Spinal cord (tissue), 10 donors: ENCODE results near the gene SKP1. TPM values are rescaled to one million over a fixed set of nuclear protein-coding genes. Genes with fewer than 3 reads are reported as not detected.

Experiments used
- DNase-seq, 6 donors: peaks; one replicate each; pipeline versions ENCODE4 v3.0.0 to v3.0.0-alpha.2; 2013 to 2015; ENCODE audit warnings: low spot score in 6 of 6, low read depth in 4 of 6
- H3K27ac ChIP-seq: one replicate; pipeline ENCODE4 v1.5.1; 2013; ENCODE audit warnings: low read depth, low read length, control low read depth
- H3K27me3 ChIP-seq: one replicate; pipeline ENCODE4 v1.6.1; 2013; ENCODE audit warnings: low read length; ENCODE audit not compliant: control insufficient read depth, insufficient read depth
- H3K36me3 ChIP-seq: one replicate; pipeline ENCODE4 v1.6.1; 2013; ENCODE audit warnings: low read length; ENCODE audit not compliant: control insufficient read depth, insufficient read depth
- H3K4me1 ChIP-seq: one replicate; pipeline ENCODE4 v1.6.1; 2013; ENCODE audit warnings: low read length; ENCODE audit not compliant: control insufficient read depth, insufficient read depth
- H3K4me3 ChIP-seq: one replicate; pipeline ENCODE4 v1.5.1; 2013; ENCODE audit warnings: low read depth, low read length, control low read depth
- H3K9me3 ChIP-seq: one replicate; pipeline ENCODE4 v1.6.1; 2013; ENCODE audit warnings: low read length; ENCODE audit not compliant: control insufficient read depth, insufficient read depth
- WGBS: methylation state at CpG from one replicate; pipeline ENCODE4 v1.1.5; 2013; ENCODE audit warnings: missing lambda C conversion rate; ENCODE audit not compliant: insufficient coverage; 5-methylcytosine and 5-hydroxymethylcytosine counted together
- polyA plus RNA-seq, 2 donors: library from polyadenylated mRNA; unstranded; fragments of 120-200 nt; gene quantifications; one replicate each; pipeline ENCODE4 v1.2.1, GENCODE V29; 2013; ENCODE audit not compliant: insufficient read length in 2 of 2
- total RNA-seq, 2 donors: library from RNA; depleted of rRNA in 1 of 2; stranded (reverse); fragments of 120-200 nt in 1 of 2; fragments of >200 nt in 1 of 2; gene quantifications; one replicate each; pipeline versions ENCODE4 v1.2.3 to v1.2.4, GENCODE V29; 2013 to 2014
- donor health status: healthy.

The SKP1 gene
- total and polyA plus RNA-seq, 4 donors, result 355 to 859 (median 596) TPM

- H3K27me3 ChIP-seq, result no peaks in the 10 kb centered on the region
- no peaks in the 10 kb centered on the region for H3K9me3 ChIP-seq
- peaks cover 84% of the 10 kb centered on the region for H3K4me1 ChIP-seq
- H3K27ac ChIP-seq, result peak overlapping the region; percentile 41
- H3K36me3 ChIP-seq, result peaks cover 69% of the 10 kb centered on the region
- 94% methylated on average over 3 of the region's 8 CpGs for WGBS
- no peak overlapping the region for H3K4me3 ChIP-seq
- no peak for DNase-seq
Measured at GRCh38 chr5:134124289-134125038, 52.3 kb downstream of the SKP1 start.

- Histone ChIP-seq H3K4me3 (no peak overlapping the region), H3K27ac (no peak overlapping the region), H3K36me3 (peaks cover 62% of the 10 kb centered on the region), H3K27me3 (no peaks in the 10 kb centered on the region), H3K4me1 (peaks cover 78% of the 10 kb centered on the region), H3K9me3 (no peaks in the 10 kb centered on the region)
- WGBS, result 92% methylated on average over 5 of the region's 6 CpGs
- DNase-seq, result no peak
Measured at GRCh38 chr5:134123360-134123759, 53.4 kb downstream of the SKP1 start.

GRCh38 chr5:134122530-134122929 is 54.2 kb downstream of the SKP1 start:
- H3K27me3 ChIP-seq, result no peaks in the 10 kb centered on the region
- peaks cover 74% of the 10 kb centered on the region for H3K4me1 ChIP-seq
- H3K4me3 ChIP-seq, result no peak overlapping the region
- 92% methylated on average over 2 of the region's 3 CpGs for WGBS
- peaks cover 54% of the 10 kb centered on the region for H3K36me3 ChIP-seq
- no peak for DNase-seq
- no peaks in the 10 kb centered on the region for H3K9me3 ChIP-seq
- H3K27ac ChIP-seq, result no peak overlapping the region

GRCh38 chr5:134120386-134121138 is 56.2 kb downstream of the SKP1 start:
- H3K4me1 ChIP-seq, result peaks cover 62% of the 10 kb centered on the region
- H3K9me3 ChIP-seq, result no peaks in the 10 kb centered on the region
- no peak overlapping the region for H3K27ac ChIP-seq
- H3K4me3 ChIP-seq, result no peak overlapping the region
- no peaks in the 10 kb centered on the region for H3K27me3 ChIP-seq
- no peak for DNase-seq
- peaks cover 47% of the 10 kb centered on the region for H3K36me3 ChIP-seq
- 83% methylated on average over 16 of the region's 17 CpGs for WGBS

- DNase-seq, result no peak
- Histone ChIP-seq H3K27me3 (no peaks in the 10 kb centered on the region), H3K9me3 (no peaks in the 10 kb centered on the region), H3K4me1 (peaks cover 59% of the 10 kb centered on the region), H3K27ac (no peak overlapping the region), H3K36me3 (peaks cover 43% of the 10 kb centered on the region), H3K4me3 (no peak overlapping the region)
- 88% methylated on average over 12 of the region's 12 CpGs for WGBS
Measured at GRCh38 chr5:134119720-134120119, 57.0 kb downstream of the SKP1 start.

- H3K4me3 ChIP-seq, result no peak overlapping the region
- peaks cover 56% of the 10 kb centered on the region for H3K4me1 ChIP-seq
- H3K27me3 ChIP-seq, result peaks cover 10% of the 10 kb centered on the region
- DNase-seq, result no peak
- peaks cover 34% of the 10 kb centered on the region for H3K36me3 ChIP-seq
- H3K9me3 ChIP-seq, result no peaks in the 10 kb centered on the region
- 100% methylated on average over 1 of the region's 4 CpGs for WGBS
- no peak overlapping the region for H3K27ac ChIP-seq
Measured at GRCh38 chr5:134118212-134118835, 58.4 kb downstream of the SKP1 start.

GRCh38 chr5:134116789-134117761 is 59.7 kb downstream of the SKP1 start:
- Histone ChIP-seq H3K4me1 (peaks cover 51% of the 10 kb centered on the region), H3K27me3 (peaks cover 21% of the 10 kb centered on the region), H3K27ac (no peak overlapping the region), H3K4me3 (no peak overlapping the region), H3K36me3 (peaks cover 26% of the 10 kb centered on the region), H3K9me3 (no peaks in the 10 kb centered on the region)
- 91% methylated on average over 10 of the region's 12 CpGs for WGBS
- no peak for DNase-seq

- 87% methylated on average over 8 of the region's 10 CpGs for WGBS
- peaks cover 23% of the 10 kb centered on the region for H3K36me3 ChIP-seq
- no peaks in the 10 kb centered on the region for H3K9me3 ChIP-seq
- H3K27me3 ChIP-seq, result peaks cover 29% of the 10 kb centered on the region
- H3K4me3 ChIP-seq, result peak overlapping the region; percentile 9
- H3K4me1 ChIP-seq, result peaks cover 50% of the 10 kb centered on the region
- DNase-seq, result no peak
- no peak overlapping the region for H3K27ac ChIP-seq
Measured at GRCh38 chr5:134116286-134116685, 60.5 kb downstream of the SKP1 start.

- peaks cover 48% of the 10 kb centered on the region for H3K4me1 ChIP-seq
- H3K36me3 ChIP-seq, result peaks cover 21% of the 10 kb centered on the region
- 37% methylated on average over 9 of the region's 13 CpGs for WGBS
- peak overlapping the region; percentile 49 for H3K4me3 ChIP-seq
- DNase-seq, result no peak
- H3K9me3 ChIP-seq, result no peaks in the 10 kb centered on the region
- H3K27ac ChIP-seq, result no peak overlapping the region
- H3K27me3 ChIP-seq, result peaks cover 29% of the 10 kb centered on the region
Measured at GRCh38 chr5:134115806-134116175, 61.0 kb downstream of the SKP1 start.
